ENCODE measurements around the gene CREBBP.

CREBBP gene

GRCh38 chr16:3879887-3880564 is 487 bp downstream of the CREBBP start:
- DNase-seq (ENCODE audit: low read depth in 1 of 2, low spot score in 1 of 2): peak; percentile 48 to 63

GRCh38 chr16:3879258-3879886 is 1.1 kb downstream of the CREBBP start:
- DNase-seq (ENCODE audit: low read depth in 1 of 2, low spot score in 1 of 2): no peak

- no peak for DNase-seq (ENCODE audit: low read depth in 1 of 2, low spot score in 1 of 2)
Observed at GRCh38 chr16:3878610-3879009, 1.9 kb downstream of the CREBBP start.

GRCh38 chr16:3876695-3877094 is 3.8 kb downstream of the CREBBP start:
- no peak for DNase-seq (ENCODE audit: low read depth in 1 of 2, low spot score in 1 of 2)

- no peak for DNase-seq (ENCODE audit: low read depth in 1 of 2, low spot score in 1 of 2)
Observed at GRCh38 chr16:3876160-3876559, 4.4 kb downstream of the CREBBP start.

- DNase-seq (ENCODE audit: low read depth in 1 of 2, low spot score in 1 of 2): no peak
Observed at GRCh38 chr16:3874794-3875692, 5.5 kb downstream of the CREBBP start.

- no peak for DNase-seq (ENCODE audit: low read depth in 1 of 2, low spot score in 1 of 2)
Observed at GRCh38 chr16:3874242-3874641, 6.3 kb downstream of the CREBBP start.

GRCh38 chr16:3873482-3874173 is 6.9 kb downstream of the CREBBP start:
- DNase-seq (ENCODE audit: low read depth in 1 of 2, low spot score in 1 of 2): no peak

- DNase-seq (ENCODE audit: low read depth in 1 of 2, low spot score in 1 of 2): no peak
Observed at GRCh38 chr16:3872216-3872895, 8.2 kb downstream of the CREBBP start.

- DNase-seq (ENCODE audit: low read depth in 1 of 2, low spot score in 1 of 2): no peak
Observed at GRCh38 chr16:3868967-3869366, 11.5 kb downstream of the CREBBP start.

GRCh38 chr16:3868556-3868955 is 12.0 kb downstream of the CREBBP start:
- DNase-seq (ENCODE audit: low read depth in 1 of 2, low spot score in 1 of 2): no peak

- DNase-seq (ENCODE audit: low read depth in 1 of 2, low spot score in 1 of 2): no peak
Observed at GRCh38 chr16:3866703-3867431, 13.6 kb downstream of the CREBBP start.

GRCh38 chr16:3865241-3865640 is 15.3 kb downstream of the CREBBP start:
- no peak for DNase-seq (ENCODE audit: low read depth in 1 of 2, low spot score in 1 of 2)

- DNase-seq (ENCODE audit: low read depth in 1 of 2, low spot score in 1 of 2): no peak
Observed at GRCh38 chr16:3864562-3864961, 16.0 kb downstream of the CREBBP start.

- no peak for DNase-seq (ENCODE audit: low read depth in 1 of 2, low spot score in 1 of 2)
Observed at GRCh38 chr16:3863587-3863986, 16.9 kb downstream of the CREBBP start.

GRCh38 chr16:3861808-3862451 is 18.6 kb downstream of the CREBBP start:
- no peak for DNase-seq (ENCODE audit: low read depth in 1 of 2, low spot score in 1 of 2)

GRCh38 chr16:3859889-3860288 is 20.6 kb downstream of the CREBBP start:
- no peak for DNase-seq (ENCODE audit: low read depth in 1 of 2, low spot score in 1 of 2)

GRCh38 chr16:3858801-3859200 is 21.7 kb downstream of the CREBBP start:
- no peak for DNase-seq (ENCODE audit: low read depth in 1 of 2, low spot score in 1 of 2)

- no peak for DNase-seq (ENCODE audit: low read depth in 1 of 2, low spot score in 1 of 2)
Observed at GRCh38 chr16:3857189-3858043, 23.1 kb downstream of the CREBBP start.
